PC-3 (cell line): ENCODE results near the gene RXYLT1. TPM values are rescaled to one million over a fixed set of nuclear protein-coding genes. Genes with fewer than 3 reads are reported as not detected.

Source experiments
- ATAC-seq: fragments of 200-7000 bp; cut with Tn5 transposase; 2 replicates; pipeline ENCODE4 v1.9.1; 2020; ENCODE audit warnings: mild to moderate bottlenecking, moderate library complexity
- BruUV-seq: library from RNA; stranded (reverse); fragments of 400-500 nt; replicated peaks from 2 replicates; lab custom pipeline; 2021; lab: Mats Ljungman, UMichigan
- CTCF ChIA-PET: fragments of 300-600 bp; sonication (Branson Sonifier 250); formaldehyde crosslinking; loops from one replicate; lab custom pipeline; 2022; ENCODE audit warnings: antibody characterized with exemption; lab: Charles Lee
- POLR2A ChIA-PET: fragments of 300-600 bp; sonication (Branson Sonifier 250); formaldehyde crosslinking; loops from one replicate; lab custom pipeline; 2022; ENCODE audit warnings: antibody characterized with exemption; ENCODE audit not compliant: unreplicated experiment; lab: Charles Lee
- DNase-seq: peaks from one replicate; pipeline ENCODE4 v3.0.0-alpha.2; 2015
- H2AFZ ChIP-seq: fragments of 300-600 bp; sonication (generic); 2 replicates; pipeline ENCODE4 v1.6.0; 2016; ENCODE audit warnings: antibody characterized with exemption, low read length
- H3F3A ChIP-seq: fragments of 300-600 bp; sonication (generic); one replicate; pipeline ENCODE4 v1.6.0; 2017; ENCODE audit warnings: antibody characterized with exemption, low read length, control low read depth, mild to moderate bottlenecking; ENCODE audit not compliant: unreplicated experiment
- H3K27ac ChIP-seq: fragments of 300-600 bp; sonication (generic); 2 replicates; pipeline ENCODE4 v1.5.1; 2016; ENCODE audit warnings: mild to moderate bottlenecking, low read length
- H3K27me3 ChIP-seq: fragments of 300-600 bp; sonication (generic); 2 replicates; pipeline ENCODE4 v1.6.1; 2016; ENCODE audit warnings: low read length, mixed read lengths
- H3K36me3 ChIP-seq: fragments of 300-600 bp; sonication (generic); 2 replicates; pipeline ENCODE4 v1.6.1; 2016; ENCODE audit warnings: low read depth, mixed run types, low read length, mixed read lengths
- H3K4me1 ChIP-seq: fragments of 300-600 bp; sonication (generic); 2 replicates; pipeline ENCODE4 v1.5.1; 2016; ENCODE audit warnings: low read length; ENCODE audit not compliant: insufficient read depth
- H3K4me2 ChIP-seq: fragments of 300-600 bp; sonication (generic); 2 replicates; pipeline ENCODE4 v1.6.0; 2016; ENCODE audit warnings: low read length
- H3K4me3 ChIP-seq: fragments of 300-600 bp; sonication (generic); 2 replicates; pipeline ENCODE4 v1.5.1; 2016; ENCODE audit warnings: mild to moderate bottlenecking, low read length, mixed read lengths
- H3K79me2 ChIP-seq: fragments of 300-600 bp; sonication (generic); 2 replicates; pipeline ENCODE4 v1.6.1; 2017; ENCODE audit warnings: low read length, mixed read lengths
- H3K9ac ChIP-seq: fragments of 300-600 bp; sonication (generic); 2 replicates; pipeline ENCODE4 v1.6.0; 2016; ENCODE audit warnings: mild to moderate bottlenecking, low read length
- H3K9me2 ChIP-seq: fragments of 300-600 bp; sonication (generic); replicated peaks from 2 replicates; pipeline ENCODE4 v1.6.1; 2016; ENCODE audit warnings: mixed run types, low read length, mixed read lengths
- H3K9me3 ChIP-seq: fragments of 300-600 bp; sonication (generic); 2 replicates; pipeline ENCODE4 v1.6.1; 2016; ENCODE audit warnings: low read length, mixed read lengths
- H4K20me1 ChIP-seq: fragments of 300-600 bp; sonication (generic); 2 replicates; pipeline ENCODE4 v1.6.1; 2016; ENCODE audit warnings: low read length, mixed read lengths
- CTCF ChIP-seq: fragments of 300-600 bp; sonication (generic); conservative IDR thresholded peaks from 2 replicates; pipeline ENCODE4 v1.5.1; 2017; ENCODE audit warnings: antibody characterized with exemption, low read depth, mild to moderate bottlenecking, low read length
- EZH2 ChIP-seq: fragments of 300-600 bp; sonication (generic); IDR thresholded peaks from one replicate; pipeline ENCODE4 v1.6.1; 2017; ENCODE audit warnings: antibody characterized with exemption, mild to moderate bottlenecking, low read length; ENCODE audit not compliant: unreplicated experiment
- EZH2phosphoT487 ChIP-seq: fragments of 300-600 bp; sonication (generic); IDR thresholded peaks from 2 replicates; pipeline ENCODE4 v1.6.1; 2018; ENCODE audit warnings: mild to moderate bottlenecking, antibody characterized with exemption, low read length, borderline replicate concordance
- intact Hi-C: fragments of 100-400 bp; cut with micrococcal nuclease; formaldehyde crosslinking; loops from 2 replicates; pipeline ENCODE4 v1.9.0; 2023
- total RNA-seq: library from RNA; depleted of rRNA; stranded (reverse); fragments of >200 nt; gene quantifications from 2 replicates; pipeline ENCODE4 v1.2.3, GENCODE V29; 2014

RXYLT1 gene
- total RNA-seq, 1 experiment from 2014 or later, result 23.8 TPM

GRCh38 chr12:63795944-63796343 is 16.2 kb downstream of the RXYLT1 start:
- no peaks in the 10 kb centered on the region for H4K20me1 ChIP-seq
- no peaks in the 10 kb centered on the region for H3F3A ChIP-seq
- H3K9me2 ChIP-seq, result no peaks in the 10 kb centered on the region
- H2AFZ ChIP-seq, result no peak overlapping the region
- no peak overlapping the region for H3K4me2 ChIP-seq
- no peaks in the 10 kb centered on the region for H3K27me3 ChIP-seq
- H3K9ac ChIP-seq, result no peak overlapping the region
- DNase-seq, result no peak
- intact Hi-C loops, result no loop called here
- ChIA-PET POLR2A (no interaction called here), CTCF (no interaction called here)
- no peak overlapping the region for H3K4me3 ChIP-seq
- no peak for ATAC-seq
- 0 out of 2 replicates have a peak, but pooled peaks cover 5% of the 10 kb centered on the region for H3K36me3 ChIP-seq
- TF ChIP-seq EZH2phosphoT487 (no peak), EZH2 (no peak), CTCF (no peak)
- H3K79me2 ChIP-seq, result no peaks in the 10 kb centered on the region
- H3K4me1 ChIP-seq, result no peaks in the 10 kb centered on the region
- no TSS peak for BruUV-seq
- no peaks in the 10 kb centered on the region for H3K9me3 ChIP-seq
- H3K27ac ChIP-seq, result no peak overlapping the region

- Histone ChIP-seq H3F3A (peaks cover 4% of the 10 kb centered on the region), H4K20me1 (no peaks in the 10 kb centered on the region), H3K4me1 (peaks cover 24% of the 10 kb centered on the region), H3K9me2 (no peaks in the 10 kb centered on the region), H3K36me3 (peaks cover 3% of the 10 kb centered on the region; the same call in 1 of the 2 replicates), H3K9ac (no peak overlapping the region), H3K27ac (no peak overlapping the region), H3K9me3 (no peaks in the 10 kb centered on the region), H3K27me3 (no peaks in the 10 kb centered on the region), H3K4me3 (no peak overlapping the region), H2AFZ (no peak overlapping the region), H3K4me2 (no peak overlapping the region), H3K79me2 (no peaks in the 10 kb centered on the region)
- ATAC-seq, result no peak
- POLR2A ChIA-PET, result no interaction called here
- BruUV-seq, result no TSS peak
- TF ChIP-seq EZH2, result no peak
- TF ChIP-seq CTCF, result peak; percentile 82
- TF ChIP-seq EZH2phosphoT487, result no peak
- CTCF ChIA-PET, result interaction anchor here (0.6 kb wide), 1 partner anchor 362 kb away, joined by 3 read pairs; no protein-coding TSS in a partner anchor
- peak; percentile 62 for DNase-seq
- intact Hi-C loops, result loop anchor here (1.0 to 10.0 kb wide), 2 partner anchors 130 to 697 kb away; no protein-coding TSS in a partner anchor
Observed at GRCh38 chr12:63802012-63802608, 22.4 kb downstream of the RXYLT1 start.

- Histone ChIP-seq H3K36me3 (peaks cover 3% of the 10 kb centered on the region; the same call in 1 of the 2 replicates), H4K20me1 (no peaks in the 10 kb centered on the region), H3K9me3 (no peaks in the 10 kb centered on the region), H3K27me3 (no peaks in the 10 kb centered on the region), H3K4me3 (no peak overlapping the region), H3K4me2 (no peak overlapping the region), H3K27ac (no peak overlapping the region), H3K4me1 (peaks cover 24% of the 10 kb centered on the region), H3K79me2 (no peaks in the 10 kb centered on the region), H3F3A (peaks cover 4% of the 10 kb centered on the region), H2AFZ (no peak overlapping the region), H3K9ac (no peak overlapping the region), H3K9me2 (no peaks in the 10 kb centered on the region)
- no peak for TF ChIP-seq EZH2
- TF ChIP-seq EZH2phosphoT487, result no peak
- no peak for TF ChIP-seq CTCF
- DNase-seq (no peak), ATAC-seq (no peak; the same call in 1 of the 2 replicates)
- BruUV-seq, result no TSS peak
- POLR2A ChIA-PET, result no interaction called here
- intact Hi-C loops, result loop anchor here (10.0 kb wide), 1 partner anchor 700 kb away; no protein-coding TSS in a partner anchor
- CTCF ChIA-PET, result no interaction called here
Observed at GRCh38 chr12:63804746-63805145, 25.0 kb downstream of the RXYLT1 start.
